Stimulated activated naive CD4-positive, alpha-beta T cell treated with Interleukin-2 at 50 U/mL for 16 hours (primary cell): ENCODE measurements around the gene CFAP221.
"Not testable (repeated sequence)": the region's sequence is repeated elsewhere in the genome, so short reads cannot be mapped to it uniquely, and the experiment has no call there.

ENCODE experiments used
- DNase-seq: peaks from one replicate; lab custom pipeline; 2025; lab: John Stamatoyannopoulos, UW

Gene CFAP221

DNA sequence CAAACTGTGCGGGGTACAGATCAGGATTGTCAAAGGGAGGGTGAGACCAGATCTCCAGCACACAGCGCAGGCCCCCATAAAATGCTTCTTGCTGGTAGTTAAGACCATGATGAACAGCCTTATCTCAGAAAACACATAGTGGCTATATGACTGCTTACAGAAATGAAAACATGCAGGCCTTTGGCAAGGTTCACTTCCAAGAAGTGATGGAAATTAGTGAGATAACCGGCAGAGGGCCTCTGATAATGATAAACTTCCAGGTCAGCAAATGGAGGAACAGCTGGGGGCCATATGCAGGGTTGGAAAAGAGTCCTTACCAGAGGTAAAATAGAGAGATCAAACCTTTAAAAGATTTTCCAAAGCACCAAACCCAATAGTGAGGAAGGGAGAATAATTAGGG, 46.6 kb downstream of the CFAP221 start:
- DNase-seq = no peak

DNA sequence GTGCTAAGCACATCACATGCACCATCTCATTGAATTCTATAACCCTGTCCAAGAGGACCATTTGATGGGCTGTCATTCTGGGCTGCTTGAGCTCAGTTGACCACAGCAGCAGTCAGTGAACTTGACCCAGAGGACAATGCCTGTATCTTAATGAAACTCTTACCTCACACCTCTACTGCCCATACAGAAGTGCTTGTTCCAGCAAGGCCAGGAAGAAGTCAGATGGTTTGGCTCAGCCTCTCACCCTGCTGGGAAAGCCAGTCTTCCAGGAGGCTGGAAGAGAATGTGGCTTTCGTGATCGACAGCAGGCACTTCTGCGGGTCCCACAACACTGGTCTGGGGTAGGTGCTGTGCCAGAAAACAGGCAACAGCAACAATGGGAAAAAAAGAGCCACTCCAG, 47.3 kb downstream of the CFAP221 start:
- DNase-seq = no peak

DNA sequence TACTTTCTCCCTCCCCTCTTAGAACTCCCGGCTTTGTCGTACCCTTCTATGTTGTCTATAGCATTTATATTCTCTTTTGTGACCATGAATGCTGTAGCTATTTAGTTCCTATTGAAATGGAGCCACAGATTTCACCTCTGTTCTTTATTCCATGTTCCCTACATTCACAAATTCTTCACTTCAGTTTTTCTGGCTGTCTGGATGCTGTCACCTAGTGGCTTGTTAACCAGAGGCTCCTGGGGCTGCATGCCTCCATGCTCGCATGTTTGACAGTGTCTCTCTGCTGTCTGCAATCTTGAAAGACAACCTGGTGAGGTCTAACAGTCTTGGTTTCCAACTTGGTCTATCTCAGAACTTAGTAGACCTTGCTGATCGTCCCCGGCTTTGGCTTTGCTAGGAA, 48.2 kb downstream of the CFAP221 start:
- DNase-seq = no peak

DNA sequence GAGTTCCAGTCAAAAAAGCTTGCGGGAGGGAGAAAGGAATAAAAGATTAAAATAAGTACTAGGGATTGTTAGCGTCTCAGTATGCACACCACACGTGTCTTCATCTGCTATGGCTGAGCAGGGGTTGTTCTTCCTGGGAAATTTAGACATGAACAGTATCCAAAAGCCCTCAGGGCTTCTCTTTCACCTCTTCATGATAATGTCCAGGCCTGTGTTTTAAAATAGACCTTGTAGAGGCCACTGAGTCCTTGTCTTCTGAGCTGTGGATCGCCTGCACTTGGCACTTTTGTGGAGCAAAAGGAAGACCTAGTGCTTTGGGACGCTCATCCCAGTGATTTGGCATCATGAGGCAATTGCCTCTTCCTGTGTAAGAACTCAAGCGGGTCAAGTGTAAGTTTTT, 52.4 kb downstream of the CFAP221 start:
- DNase-seq = no peak

DNA sequence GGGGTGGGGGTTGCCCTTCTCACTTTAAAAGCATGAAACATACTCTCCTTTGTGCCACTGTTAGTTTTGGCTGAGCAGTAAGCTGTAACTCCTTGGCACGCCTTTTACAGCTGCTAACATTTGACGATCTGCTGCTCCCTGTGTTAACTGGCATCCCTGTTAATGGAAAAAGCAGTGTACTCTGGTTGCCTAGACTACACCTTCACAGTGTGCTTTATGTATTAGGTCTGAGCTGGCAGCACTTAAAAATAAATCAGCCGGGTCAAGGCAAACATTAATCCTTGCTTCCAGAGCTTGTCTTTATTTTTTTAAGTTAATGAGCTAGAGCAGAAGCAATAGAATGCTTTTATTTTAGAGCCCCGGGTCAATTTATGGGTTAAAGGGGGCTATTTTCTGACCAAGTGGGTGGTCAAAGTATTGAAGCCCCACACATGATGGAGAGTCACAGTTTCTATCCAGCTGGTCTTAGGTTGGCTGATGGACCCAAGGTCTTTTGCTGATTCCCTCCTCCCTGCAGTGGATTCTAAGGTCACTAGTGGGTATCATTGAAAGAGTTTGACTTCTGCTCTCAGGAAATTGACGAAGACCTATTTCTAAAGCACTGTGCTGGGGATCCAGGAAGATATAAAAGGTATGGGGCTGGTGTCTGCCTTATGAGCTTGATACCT, 54.5 kb downstream of the CFAP221 start:
- no peak for DNase-seq

DNA sequence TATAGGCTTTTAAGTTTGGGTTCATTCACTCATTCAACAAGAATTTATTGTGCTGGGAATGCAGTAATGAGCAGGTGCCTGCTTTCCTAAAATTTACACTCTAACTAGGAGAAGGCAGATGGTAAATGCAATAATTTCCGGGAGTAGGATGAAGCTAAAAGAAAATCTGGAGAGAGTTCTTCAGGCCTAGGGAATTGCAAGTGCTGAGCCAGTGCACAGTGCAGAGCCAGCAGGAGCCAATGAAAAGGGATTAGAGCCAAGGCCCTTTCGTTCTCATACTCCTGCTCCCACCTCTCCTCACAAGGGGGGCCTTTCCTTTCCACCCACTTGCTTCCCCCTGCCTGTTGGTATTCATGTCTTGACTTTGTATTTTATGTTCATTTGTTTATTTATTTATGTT, 55.1 kb downstream of the CFAP221 start:
- DNase-seq = no peak

DNA sequence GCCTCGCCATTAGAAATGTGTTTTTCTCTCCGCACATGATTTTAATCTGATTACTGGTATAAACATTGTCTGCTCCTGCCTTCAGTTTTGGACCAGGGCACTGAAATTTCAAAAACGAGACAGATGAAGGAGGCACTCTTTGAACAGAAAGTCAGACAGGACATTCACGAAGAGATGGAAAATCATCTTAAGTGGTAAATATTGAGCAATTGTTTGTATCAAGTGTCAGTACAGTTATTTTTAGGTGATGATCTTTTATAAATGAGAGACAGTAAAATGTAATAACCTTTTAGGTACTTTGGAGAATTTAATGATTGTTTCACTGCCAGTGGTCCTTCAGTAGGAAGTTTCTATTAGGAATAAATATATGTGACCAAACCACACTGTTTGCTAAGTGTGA, 60.8 kb downstream of the CFAP221 start:
- no peak for DNase-seq

DNA sequence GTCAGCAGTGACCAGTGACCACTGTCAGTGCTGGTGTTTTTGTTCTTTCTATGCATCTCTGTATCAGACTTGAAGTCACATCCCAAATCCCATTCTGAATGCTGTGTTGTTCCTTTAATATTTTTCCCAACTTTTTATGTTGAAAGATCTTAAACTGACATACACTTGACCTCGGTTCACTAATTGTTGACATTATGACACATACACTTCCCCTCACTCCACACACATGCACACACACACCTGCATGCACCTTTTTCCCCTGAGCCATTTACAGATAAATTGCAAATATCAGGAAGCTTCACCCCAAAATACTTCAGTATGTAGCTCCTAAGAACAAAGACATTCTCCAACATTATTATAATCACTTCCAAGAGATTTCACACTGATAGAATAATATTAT, 62.4 kb downstream of the CFAP221 start:
- DNase-seq = no peak

DNA sequence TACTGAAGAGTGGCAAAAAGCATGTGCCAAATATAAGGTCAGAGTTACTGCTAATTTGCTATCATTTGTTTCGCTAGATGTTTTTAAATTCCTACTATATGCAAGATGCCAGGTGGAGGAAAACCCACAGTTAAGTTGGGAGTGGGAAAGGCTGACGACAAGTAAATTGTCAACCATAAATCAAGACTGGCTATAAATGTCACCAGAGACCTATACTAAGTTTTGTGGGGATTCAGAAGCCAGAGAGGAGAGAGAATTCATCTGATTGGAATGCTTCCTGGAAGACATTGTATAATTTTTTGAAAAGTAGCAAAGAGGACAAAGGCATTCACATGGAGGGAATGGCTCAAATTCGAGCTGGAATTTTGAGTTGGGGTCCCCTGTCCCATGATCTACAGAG, 64.3 kb downstream of the CFAP221 start:
- DNase-seq = no peak

DNA sequence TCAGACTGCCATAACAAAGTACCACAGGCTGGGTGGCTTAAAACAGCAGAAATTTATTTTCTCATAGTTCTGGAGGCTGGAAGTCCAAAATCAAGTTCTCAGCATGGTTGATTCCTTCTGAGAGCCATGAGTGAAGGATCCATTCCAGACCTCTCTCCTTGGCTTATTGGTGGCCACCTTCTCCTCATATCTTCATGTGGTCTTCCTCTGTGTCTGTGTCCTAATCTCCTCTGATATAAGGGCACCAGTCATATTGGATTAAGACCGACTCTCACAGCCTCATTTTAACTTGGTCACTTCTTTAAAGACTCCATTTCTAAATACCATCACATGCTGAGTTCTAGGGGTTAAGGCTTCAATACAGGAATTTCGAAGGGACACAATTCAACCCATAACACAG, 65.1 kb downstream of the CFAP221 start:
- DNase-seq = no peak

DNA sequence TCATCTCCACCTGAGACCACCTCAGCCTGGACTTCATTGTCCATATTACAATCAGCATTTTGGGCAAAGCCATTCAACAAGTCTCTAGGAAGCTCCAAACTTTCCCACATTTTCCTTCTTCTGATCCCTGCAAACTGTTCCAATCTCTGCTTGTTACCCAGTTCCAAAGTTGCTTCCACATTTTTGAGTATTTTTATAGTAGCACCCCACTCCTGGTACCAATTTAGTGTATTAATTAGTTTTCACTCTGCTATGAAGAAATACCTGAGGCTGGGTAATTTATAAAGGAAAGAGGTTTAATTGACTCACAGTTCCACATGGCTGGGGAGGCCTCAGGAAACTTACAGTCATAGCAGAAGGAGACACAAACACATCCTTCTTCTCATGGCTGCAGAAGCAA, 69.9 kb downstream of the CFAP221 start:
- not testable (repeated sequence) for DNase-seq

DNA sequence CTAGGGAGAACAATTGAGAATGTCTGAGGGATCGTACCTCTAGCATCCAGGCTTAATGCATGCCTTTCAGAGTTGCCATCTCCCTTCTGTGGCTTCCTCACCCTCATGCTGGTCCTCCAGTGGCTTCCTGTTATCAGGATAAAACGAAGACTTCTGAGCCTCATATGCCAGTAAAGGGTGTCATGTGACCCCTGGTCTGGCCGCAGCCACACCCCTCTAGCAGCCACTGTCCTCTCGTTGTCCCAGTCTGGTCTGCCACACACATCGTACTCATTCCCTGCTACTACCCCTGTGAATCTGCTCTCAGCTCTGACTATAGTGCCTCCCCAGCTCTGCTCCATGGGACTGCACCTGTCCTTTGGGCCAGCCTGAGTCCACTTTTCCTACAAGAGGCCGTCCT, 72.2 kb downstream of the CFAP221 start:
- DNase-seq = no peak

DNA sequence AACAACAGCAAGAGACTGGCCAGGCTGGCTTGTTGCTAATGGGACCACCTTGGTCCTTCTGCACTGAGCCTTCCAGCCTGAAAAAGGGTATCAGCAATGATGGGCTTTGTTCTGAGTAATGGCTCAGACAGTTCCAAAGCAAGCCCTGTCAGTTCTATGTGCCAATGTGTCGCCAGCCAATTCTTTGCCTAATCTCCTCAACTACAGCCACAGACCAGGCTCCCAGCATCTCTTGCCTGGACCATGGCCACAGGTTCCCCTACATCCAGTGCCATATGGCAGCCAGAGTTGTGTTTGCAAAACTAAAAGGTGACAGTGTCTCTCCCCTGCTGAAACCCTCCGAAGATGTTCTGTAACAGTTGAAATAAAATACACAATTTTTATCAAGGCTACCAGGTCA, 73.2 kb downstream of the CFAP221 start:
- DNase-seq = no peak

DNA sequence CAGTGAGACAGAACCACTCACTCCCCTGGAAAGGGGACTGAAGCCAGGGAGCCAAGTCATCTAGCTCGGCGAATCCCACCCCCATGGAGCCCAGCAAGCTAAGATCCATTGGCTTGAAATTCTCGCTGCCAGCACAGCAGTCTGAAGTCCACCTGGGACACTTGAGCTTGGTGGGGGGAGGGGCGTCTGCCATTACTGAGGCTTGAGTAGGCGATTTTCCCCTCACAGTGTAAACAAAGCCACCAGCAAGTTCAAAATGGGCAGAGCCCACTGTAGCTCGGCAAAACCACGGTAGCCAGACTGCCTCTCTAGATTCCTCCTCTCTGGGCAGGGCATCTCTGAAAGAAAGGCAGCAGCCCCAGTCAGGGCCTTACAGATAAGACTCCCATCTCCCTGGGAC, 74.5 kb downstream of the CFAP221 start:
- not testable (repeated sequence) for DNase-seq

DNA sequence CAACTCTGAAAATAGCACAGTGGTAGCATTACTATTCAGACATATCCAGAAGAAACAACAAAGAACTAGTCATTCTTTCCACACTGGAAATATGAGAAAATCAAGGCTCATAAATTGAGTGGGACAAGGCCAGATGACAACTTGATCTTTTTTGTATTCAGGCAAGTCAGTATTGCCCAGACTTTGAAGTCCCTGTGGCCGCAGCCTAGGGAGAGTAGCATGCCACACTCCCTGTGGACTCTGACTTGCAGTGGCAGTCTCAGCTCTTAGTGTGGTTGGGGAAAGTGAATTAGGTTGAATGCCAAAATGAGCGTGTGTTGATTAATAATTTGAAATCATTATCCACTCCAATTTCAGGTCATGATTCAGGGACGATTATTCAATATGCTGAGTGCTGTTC, 81.0 kb downstream of the CFAP221 start:
- no peak for DNase-seq

DNA sequence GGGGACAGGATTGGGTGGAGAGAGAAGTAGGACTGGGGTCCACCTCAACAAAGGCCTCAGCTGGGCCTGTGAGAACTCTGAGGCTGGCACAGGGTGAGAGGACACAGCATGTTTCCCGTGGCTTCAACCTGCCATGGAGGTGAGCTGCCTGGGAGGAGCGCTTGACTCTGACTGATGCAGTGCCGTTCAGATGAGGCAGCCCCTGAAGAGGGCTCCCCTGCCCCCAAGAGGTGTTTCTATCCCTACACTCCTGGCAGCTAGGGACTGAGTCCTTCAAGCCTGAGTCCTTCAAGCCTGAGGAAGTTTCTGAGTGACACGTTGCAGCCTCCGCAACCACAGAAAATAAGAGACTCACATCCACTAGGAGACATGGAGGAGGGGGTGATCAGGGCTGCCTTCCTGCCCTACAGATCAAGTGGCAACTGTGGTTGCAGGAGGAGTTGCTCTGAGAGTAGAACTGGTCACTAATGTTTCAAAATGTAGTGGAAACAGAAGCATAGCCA, 85.1 kb downstream of the CFAP221 start:
- DNase-seq = no peak

DNA sequence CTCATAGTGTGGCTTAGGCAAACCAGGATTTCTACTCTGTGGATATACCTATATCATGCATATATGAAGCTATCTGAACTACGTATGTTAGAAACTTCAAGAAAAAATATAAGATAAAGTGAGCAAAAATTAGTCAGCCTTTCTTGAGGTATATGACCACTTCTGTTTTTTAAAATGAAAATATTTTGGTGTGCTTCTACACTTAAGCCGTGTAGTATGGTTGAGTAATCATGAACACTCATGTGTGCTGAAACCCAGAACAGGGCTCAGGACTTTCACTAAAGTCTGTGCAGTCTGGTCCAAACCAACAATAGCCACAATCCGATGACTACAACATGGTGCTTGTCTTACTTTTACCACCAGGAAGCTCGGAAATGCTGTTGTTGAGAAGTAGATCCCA, 85.9 kb downstream of the CFAP221 start:
- no peak for DNase-seq

DNA sequence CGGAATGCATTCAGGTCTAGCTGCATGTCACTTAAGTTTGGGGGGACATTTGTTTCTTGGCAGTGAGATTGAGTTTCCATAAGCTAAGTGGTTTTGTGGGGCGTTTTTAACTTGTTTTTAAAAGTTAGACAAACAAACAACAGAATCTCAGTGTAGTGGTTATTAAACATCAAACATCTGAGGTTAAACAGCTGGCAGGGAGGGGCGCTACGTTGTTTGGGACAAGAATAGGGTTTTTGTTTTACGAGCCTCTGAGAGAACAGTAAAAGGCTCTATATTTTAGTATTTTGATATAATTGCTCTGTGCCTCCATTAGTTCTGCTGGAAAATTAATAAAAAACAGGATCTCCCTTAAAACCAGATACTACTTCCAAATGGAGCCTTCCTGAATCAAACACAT, 93.1 kb downstream of the CFAP221 start:
- DNase-seq = no peak

DNA sequence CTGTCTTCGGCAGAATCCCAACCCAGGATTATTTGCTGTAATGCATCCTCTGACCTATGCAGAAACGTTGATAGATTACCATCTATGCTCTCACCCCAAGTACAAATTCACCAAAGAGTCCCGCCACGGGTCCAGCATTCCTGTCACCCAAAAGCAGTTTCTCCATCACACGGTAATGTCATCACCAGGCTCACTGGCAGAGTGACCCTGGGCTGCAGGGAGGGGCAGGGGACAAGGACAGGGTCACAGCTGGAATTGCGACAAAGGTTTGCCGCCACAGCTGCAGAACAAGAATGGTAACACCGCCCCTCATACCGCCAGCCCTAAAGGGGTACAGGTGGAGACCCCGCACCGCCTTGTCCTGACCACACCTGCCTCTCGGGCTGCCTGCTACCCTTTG, 94.0 kb downstream of the CFAP221 start:
- no peak for DNase-seq

DNA sequence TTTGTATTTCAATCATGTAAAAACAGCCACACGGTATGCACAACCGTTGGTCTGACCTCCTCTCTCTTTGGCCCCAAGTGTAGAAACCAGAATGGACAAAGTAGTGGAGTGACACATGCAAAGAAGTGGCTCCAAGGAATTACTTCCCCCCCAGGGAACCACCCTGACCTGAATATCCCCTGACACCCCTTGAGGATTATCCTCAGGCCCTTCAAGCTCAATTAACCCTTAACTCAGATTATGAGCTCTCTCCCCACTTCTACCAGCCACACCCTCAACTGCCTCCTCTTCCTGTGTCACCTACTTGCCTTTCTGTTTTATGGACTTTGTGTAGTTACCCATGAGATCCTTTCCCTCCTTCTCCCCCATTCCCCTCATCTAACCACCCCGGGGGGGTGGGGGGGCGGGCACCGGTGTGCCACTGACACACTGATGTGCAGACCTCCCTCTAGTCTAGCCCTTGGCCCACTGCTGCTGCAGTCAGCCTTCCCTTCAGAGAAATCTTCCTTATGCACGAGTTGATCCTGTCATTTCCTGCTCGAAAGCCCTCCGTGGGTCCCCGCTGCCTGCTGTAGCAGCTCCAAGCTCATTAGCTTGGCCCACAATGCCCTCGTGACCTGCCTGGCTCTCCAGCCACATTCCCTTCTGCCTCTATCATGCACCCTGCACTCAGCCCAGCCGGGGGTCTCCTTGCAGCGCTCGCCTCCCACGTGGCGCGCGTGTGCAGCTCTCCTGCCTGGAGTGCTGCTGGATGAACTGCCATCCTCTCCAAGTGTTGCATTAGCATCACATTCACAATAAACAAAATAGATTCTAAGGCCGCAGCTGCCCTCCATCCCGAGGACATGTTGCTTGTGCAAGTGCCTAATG, 94.7 kb downstream of the CFAP221 start:
- DNase-seq = no peak

DNA sequence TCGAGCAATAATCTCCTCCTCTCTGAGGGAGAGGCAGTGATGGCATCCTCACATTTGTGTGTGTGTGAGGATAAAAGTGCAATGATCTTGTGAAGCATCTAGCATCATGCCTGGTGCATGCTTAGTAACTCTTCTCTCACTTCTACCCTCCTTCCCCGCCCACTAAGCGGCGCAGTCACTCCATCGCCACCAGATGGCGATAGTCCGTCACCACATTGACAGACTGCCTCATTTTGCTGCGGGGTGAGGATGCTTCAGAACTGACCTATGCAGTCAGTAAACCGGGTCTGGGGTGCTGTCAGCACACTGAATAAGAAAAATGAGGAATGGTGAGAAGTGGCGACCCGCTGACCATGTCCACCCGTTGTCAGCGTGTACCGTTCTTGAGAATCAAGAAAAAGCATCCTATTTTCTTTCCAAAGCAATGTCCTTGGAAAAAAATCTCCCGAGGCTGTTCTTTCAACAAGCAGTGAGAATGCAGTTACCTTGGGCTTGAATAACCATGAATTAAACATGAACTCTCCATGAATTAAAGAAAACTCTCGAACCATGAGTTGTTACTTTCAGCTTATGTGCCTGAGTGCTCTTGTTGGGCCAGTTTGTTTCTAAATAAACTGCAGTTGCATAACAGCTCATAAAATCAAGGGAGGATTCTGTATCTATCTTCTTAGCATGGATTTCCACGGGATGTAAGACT, 97.5 kb downstream of the CFAP221 start:
- peak; percentile 68 for DNase-seq

DNA sequence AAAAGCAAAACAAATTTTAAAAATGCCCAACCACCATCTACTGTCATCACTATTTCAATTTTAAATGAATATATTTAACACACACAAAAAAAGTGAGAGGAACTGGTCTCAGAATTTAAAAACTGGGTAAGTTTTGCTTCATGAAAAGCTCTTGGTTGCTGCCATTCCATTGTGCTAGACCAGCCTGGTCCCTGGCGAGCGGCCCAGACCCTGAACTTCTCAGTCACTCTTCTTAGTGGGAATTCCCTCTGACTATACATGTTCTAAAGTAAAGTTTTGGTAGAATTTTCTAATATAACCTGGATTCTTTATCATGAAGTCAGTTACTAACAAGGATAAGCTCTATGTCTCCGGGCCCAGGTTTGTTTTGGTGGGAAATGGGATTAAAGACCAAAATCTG, 99.9 kb downstream of the CFAP221 start:
- no peak for DNase-seq
